B cell (primary cell): Measurements from ENCODE around the gene SNTG2. TPM values are rescaled to one million over a fixed set of nuclear protein-coding genes. Genes with fewer than 3 reads are reported as not detected.

Experiments used
- ATAC-seq: fragments of 200-7000 bp; cut with Tn5 transposase; one replicate; pipeline ENCODE4 v1.10.0; 2021; ENCODE audit warnings: low read depth, mild to moderate bottlenecking, moderate number of reproducible peaks, moderate library complexity
- CTCF ChIA-PET: fragments of 350-600 bp; sonication (Branson Sonifier 250); formaldehyde crosslinking; loops from one replicate; lab custom pipeline; 2021; ENCODE audit warnings: antibody characterized with exemption, inconsistent platforms; lab: Charles Lee
- POLR2A ChIA-PET: fragments of 350-600 bp; sonication (Branson Sonifier 250); formaldehyde crosslinking; loops from one replicate; lab custom pipeline; 2021; ENCODE audit warnings: antibody characterized with exemption; lab: Charles Lee
- DNase-seq: peaks from one replicate; pipeline ENCODE4 v3.0.0; 2013
- H2AFZ ChIP-seq: 2 replicates; pipeline ENCODE4 v1.6.1; 2012; ENCODE audit warnings: mild to moderate bottlenecking, low read depth, low read length; ENCODE audit not compliant: insufficient read depth, poor library complexity, severe bottlenecking
- H3K27ac ChIP-seq, 2 donors: 1 replicate in 1 of 2; 2 replicates in 1 of 2; pipeline ENCODE4 v1.5.1; 2012 to 2013; ENCODE audit warnings: low read length in 2 of 2, mild to moderate bottlenecking in 2 of 2, moderate library complexity in 1 of 2
- H3K27me3 ChIP-seq, 4 experiments: fragments of 200-600 bp in 1 of 4; sonication (generic) in 1 of 4; replicated peaks in 1 of 4; 1 replicate in 2 of 4; 2 replicates in 2 of 4; pipeline versions ENCODE4 v1.6.1 to v1.7.0; 2013 to 2016; ENCODE audit warnings: low read length in 3 of 4, mild to moderate bottlenecking in 2 of 4, mixed read lengths in 1 of 4, moderate library complexity in 1 of 4; ENCODE audit not compliant: insufficient read depth in 4 of 4, control insufficient read depth in 3 of 4; ENCODE audit errors: control extremely low read depth in 1 of 4
- H3K36me3 ChIP-seq, 2 experiments: replicated peaks in 1 of 2; 1 replicate in 1 of 2; 2 replicates in 1 of 2; pipeline versions ENCODE4 v1.6.1 to v1.7.1; 2013; ENCODE audit warnings: low read length in 1 of 2; ENCODE audit not compliant: insufficient read depth in 2 of 2, control insufficient read depth in 1 of 2; ENCODE audit errors: control extremely low read depth in 1 of 2, extremely low read depth in 1 of 2
- H3K4me1 ChIP-seq, 2 donors: fragments of 200-600 bp in 1 of 2; sonication (generic) in 1 of 2; 1 replicate in 1 of 2; 2 replicates in 1 of 2; pipeline versions ENCODE4 v1.5.1 to v1.6.1; 2013 to 2017; ENCODE audit warnings: low read length in 2 of 2; ENCODE audit not compliant: control insufficient read depth in 2 of 2, insufficient read depth in 2 of 2
- H3K4me2 ChIP-seq: replicated peaks from 2 replicates; pipeline ENCODE3; 2012; ENCODE audit warnings: mild to moderate bottlenecking, low read depth, low read length; ENCODE audit not compliant: poor library complexity, severe bottlenecking
- H3K4me3 ChIP-seq, 5 experiments: fragments of 200-600 bp in 1 of 5; sonication (generic) in 1 of 5; 1 replicate in 3 of 5; 2 replicates in 2 of 5; pipeline versions ENCODE4 v1.5.1 to v1.7.0; 2011 to 2016; ENCODE audit warnings: low read length in 4 of 5, mild to moderate bottlenecking in 4 of 5, low read depth in 2 of 5, control low read depth in 1 of 5, moderate library complexity in 1 of 5; ENCODE audit not compliant: insufficient read depth in 1 of 5; ENCODE audit errors: control extremely low read depth in 1 of 5, extremely low read depth in 1 of 5
- H3K79me2 ChIP-seq: fragments of 200-600 bp; sonication (generic); one replicate; pipeline ENCODE4 v1.6.0; 2016; ENCODE audit warnings: low read length; ENCODE audit not compliant: control insufficient read depth, insufficient read depth
- H3K9ac ChIP-seq: fragments of 200-600 bp; sonication (generic); 2 replicates; pipeline ENCODE4 v1.6.1; 2017; ENCODE audit warnings: mild to moderate bottlenecking, low read length, moderate library complexity
- H3K9me3 ChIP-seq, 3 donors: one replicate each; pipeline versions ENCODE4 v1.6.1 to v1.7.1; 2013; ENCODE audit warnings: low read length in 2 of 3; ENCODE audit not compliant: control insufficient read depth in 2 of 3, insufficient read depth in 1 of 3; ENCODE audit errors: control extremely low read depth in 1 of 3
- H4K20me1 ChIP-seq: 2 replicates; pipeline ENCODE4 v1.6.0; 2012; ENCODE audit warnings: mild to moderate bottlenecking, low read length; ENCODE audit not compliant: insufficient read depth, control insufficient read depth, poor library complexity, severe bottlenecking
- H3K27ac Mint-ChIP-seq: one replicate; pipeline ENCODE4 v1.8.0; 2021; ENCODE audit warnings: mixed read lengths
- H3K27me3 Mint-ChIP-seq: one replicate; pipeline ENCODE4 v1.8.0; 2021; ENCODE audit warnings: mixed read lengths
- H3K4me1 Mint-ChIP-seq: one replicate; pipeline ENCODE4 v1.8.0; 2021; ENCODE audit warnings: mixed read lengths
- H3K4me3 Mint-ChIP-seq: one replicate; pipeline ENCODE4 v1.8.0; 2021; ENCODE audit warnings: mixed read lengths
- H3K9me3 Mint-ChIP-seq: one replicate; pipeline ENCODE4 v1.8.0; 2022; ENCODE audit warnings: mixed read lengths; ENCODE audit not compliant: insufficient read depth
- CTCF ChIP-seq: fragments of 200-600 bp; IDR thresholded peaks from one replicate; pipeline ENCODE4 v1.8.0; 2022; ENCODE audit warnings: antibody characterized with exemption, mild to moderate bottlenecking
- EZH2 ChIP-seq: IDR thresholded peaks from 2 replicates; pipeline ENCODE4 v1.6.1; 2012; ENCODE audit warnings: borderline replicate concordance, low read depth, mild to moderate bottlenecking, moderate library complexity, low read length; ENCODE audit not compliant: insufficient read depth, poor library complexity, severe bottlenecking
- WGBS: methylation state at CpG from one replicate; pipeline ENCODE4 v1.1.5; 2013; ENCODE audit warnings: missing lambda C conversion rate; ENCODE audit not compliant: insufficient coverage; 5-methylcytosine and 5-hydroxymethylcytosine counted together
- intact Hi-C: fragments of 100-400 bp; cut with micrococcal nuclease; formaldehyde crosslinking; loops from one replicate; pipeline ENCODE4 v1.10.0; 2022
- polyA plus RNA-seq: library from polyadenylated mRNA; depleted of rRNA; stranded (reverse); fragments of >200 nt; gene quantifications from 2 replicates; pipeline ENCODE4 v1.2.3, GENCODE V29; 2012
- total RNA-seq, 2 donors: library from RNA; stranded (reverse); fragments of 120-200 nt in 1 of 2; gene quantifications; 1 replicate in 1 of 2; 2 replicates in 1 of 2; pipeline versions ENCODE4 v1.2.3 to v1.2.4, GENCODE V29; 2013 to 2022

SNTG2 gene
- total and polyA plus RNA-seq, 2 donors (not counting 1 experiment from before 2014, with no cell fraction given): 2.1 to 2.4 TPM

DNA sequence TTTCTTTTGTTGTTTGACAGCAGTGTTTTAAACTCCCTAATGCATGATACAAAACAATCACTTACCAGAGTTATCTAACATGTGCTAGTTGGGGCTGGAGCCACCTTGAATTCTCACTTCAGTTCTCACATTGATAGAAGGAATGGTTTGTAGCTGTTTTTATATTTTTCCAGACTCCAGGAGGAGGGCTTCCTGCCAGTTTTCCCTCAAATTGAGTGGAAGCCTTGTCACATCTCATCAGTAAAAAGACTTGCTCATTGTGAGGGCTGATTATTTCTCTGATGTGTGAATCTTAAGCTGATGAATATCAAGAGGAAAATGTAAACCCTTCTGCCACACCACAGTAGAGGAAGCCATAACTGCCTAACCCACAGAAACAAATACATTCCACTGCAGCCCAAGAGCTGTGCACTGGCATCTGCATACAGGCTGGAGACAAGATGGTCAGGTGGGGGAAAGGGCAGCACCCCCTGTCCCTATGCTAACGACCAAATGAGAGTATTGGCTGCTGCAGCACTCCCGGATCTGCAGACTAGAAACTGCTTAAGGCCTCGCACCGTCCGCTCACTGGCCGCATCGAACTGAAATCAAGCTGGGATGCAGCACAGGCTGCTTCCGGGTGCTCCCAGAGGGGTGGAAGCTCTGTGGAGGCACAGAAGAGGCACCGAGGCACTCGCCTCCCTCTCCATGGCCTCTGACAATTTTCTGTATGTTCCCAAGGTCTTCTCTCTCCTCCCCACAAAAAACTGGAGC is 388.9 kb downstream of the SNTG2 start:
- Histone ChIP-seq H3K4me3 (no peak overlapping the region), H3K36me3 (no peaks in the 10 kb centered on the region), H4K20me1 (no peaks in the 10 kb centered on the region), H3K27ac (no peak overlapping the region), H2AFZ (no peak overlapping the region), H3K4me1 (no peaks in the 10 kb centered on the region), H3K4me2 (no peak overlapping the region), H3K9ac (no peak overlapping the region), H3K9me3 (peaks cover 0 to 4% (median 2%) of the 10 kb centered on the region in 3 donors), H3K27me3 (no peaks in the 10 kb centered on the region), H3K79me2 (no peaks in the 10 kb centered on the region)
- TF ChIP-seq EZH2 (no peak), CTCF (no peak)
- H3K4me1 Mint-ChIP-seq: no peaks in the 10 kb centered on the region
- no peak overlapping the region for H3K4me3 Mint-ChIP-seq
- intact Hi-C loops: no loop called here
- H3K27ac Mint-ChIP-seq: no peak overlapping the region
- ChIA-PET CTCF (no interaction called here), POLR2A (no interaction called here)
- WGBS: 79% methylated on average over 10 of the region's 10 CpGs
- ATAC-seq: no peak
- H3K9me3 Mint-ChIP-seq: no peaks in the 10 kb centered on the region
- no peak for DNase-seq
- no peaks in the 10 kb centered on the region for H3K27me3 Mint-ChIP-seq

GRCh38 chr2:1340141-1340512 is 389.5 kb downstream of the SNTG2 start:
- no peak for DNase-seq
- peaks cover 0 to 2% (median 1%) of the 10 kb centered on the region in 3 donors for H3K9me3 ChIP-seq
- ATAC-seq: no peak
- H3K4me2 ChIP-seq: no peak overlapping the region
- H4K20me1 ChIP-seq: no peaks in the 10 kb centered on the region
- no peaks in the 10 kb centered on the region for H3K4me1 Mint-ChIP-seq
- no peak overlapping the region for H3K27ac Mint-ChIP-seq
- ChIA-PET POLR2A (no interaction called here), CTCF (no interaction called here)
- no peak overlapping the region for H3K4me3 ChIP-seq
- no peak overlapping the region for H2AFZ ChIP-seq
- no CpG with 5 or more reads among the region's 5 CpGs for WGBS
- no peak overlapping the region for H3K4me3 Mint-ChIP-seq
- intact Hi-C loops: no loop called here
- TF ChIP-seq EZH2 (no peak), CTCF (no peak)
- H3K27me3 ChIP-seq: no peaks in the 10 kb centered on the region
- no peaks in the 10 kb centered on the region for H3K4me1 ChIP-seq
- no peaks in the 10 kb centered on the region for H3K79me2 ChIP-seq
- H3K9ac ChIP-seq: no peak overlapping the region
- no peak overlapping the region for H3K27ac ChIP-seq
- H3K36me3 ChIP-seq: no peaks in the 10 kb centered on the region
- H3K9me3 Mint-ChIP-seq: no peaks in the 10 kb centered on the region
- H3K27me3 Mint-ChIP-seq: no peaks in the 10 kb centered on the region
